Osteocyte (in vitro differentiated cells): ENCODE measurements around the gene KDM1B. TPM values are rescaled to one million over a fixed set of nuclear protein-coding genes. Genes with fewer than 3 reads are reported as not detected.

ENCODE experiments used
- DNase-seq: peaks from one replicate; pipeline ENCODE4 v3.0.0; 2021; ENCODE audit warnings: mixed read lengths; ENCODE audit not compliant: unreplicated experiment; ENCODE audit errors: extremely low spot score
- H3K27ac Mint-ChIP-seq: one replicate; pipeline ENCODE4 v1.8.0; 2021; ENCODE audit warnings: mild to moderate bottlenecking, mixed read lengths; ENCODE audit not compliant: unreplicated experiment
- H3K27me3 Mint-ChIP-seq: one replicate; pipeline ENCODE4 v1.8.0; 2021; ENCODE audit warnings: mixed read lengths; ENCODE audit not compliant: unreplicated experiment
- H3K36me3 Mint-ChIP-seq: one replicate; pipeline ENCODE4 v1.8.0; 2021; ENCODE audit warnings: mixed read lengths; ENCODE audit not compliant: unreplicated experiment
- H3K4me1 Mint-ChIP-seq: one replicate; pipeline ENCODE4 v1.8.0; 2021; ENCODE audit warnings: mixed read lengths; ENCODE audit not compliant: unreplicated experiment
- H3K4me3 Mint-ChIP-seq: one replicate; pipeline ENCODE4 v1.8.0; 2021; ENCODE audit warnings: mild to moderate bottlenecking, moderate library complexity, mixed read lengths; ENCODE audit not compliant: unreplicated experiment
- H3K9me3 Mint-ChIP-seq: one replicate; pipeline ENCODE4 v1.8.0; 2021; ENCODE audit warnings: mixed read lengths; ENCODE audit not compliant: unreplicated experiment
- total RNA-seq: library from RNA; stranded (reverse); gene quantifications from 2 replicates; pipeline ENCODE4 v1.2.1, GENCODE V29; 2021
- TF ChIP-seq, protein P1 (sequence below): fragments of 200-600 bp; sonication (generic); IDR thresholded peaks from 2 replicates; pipeline ENCODE4 v1.5.0; 2021; ENCODE audit warnings: antibody characterized with exemption, mild to moderate bottlenecking, moderate library complexity

KDM1B gene
- total RNA-seq, 1 donor from 2014 or later: 12.1 TPM

DNA sequence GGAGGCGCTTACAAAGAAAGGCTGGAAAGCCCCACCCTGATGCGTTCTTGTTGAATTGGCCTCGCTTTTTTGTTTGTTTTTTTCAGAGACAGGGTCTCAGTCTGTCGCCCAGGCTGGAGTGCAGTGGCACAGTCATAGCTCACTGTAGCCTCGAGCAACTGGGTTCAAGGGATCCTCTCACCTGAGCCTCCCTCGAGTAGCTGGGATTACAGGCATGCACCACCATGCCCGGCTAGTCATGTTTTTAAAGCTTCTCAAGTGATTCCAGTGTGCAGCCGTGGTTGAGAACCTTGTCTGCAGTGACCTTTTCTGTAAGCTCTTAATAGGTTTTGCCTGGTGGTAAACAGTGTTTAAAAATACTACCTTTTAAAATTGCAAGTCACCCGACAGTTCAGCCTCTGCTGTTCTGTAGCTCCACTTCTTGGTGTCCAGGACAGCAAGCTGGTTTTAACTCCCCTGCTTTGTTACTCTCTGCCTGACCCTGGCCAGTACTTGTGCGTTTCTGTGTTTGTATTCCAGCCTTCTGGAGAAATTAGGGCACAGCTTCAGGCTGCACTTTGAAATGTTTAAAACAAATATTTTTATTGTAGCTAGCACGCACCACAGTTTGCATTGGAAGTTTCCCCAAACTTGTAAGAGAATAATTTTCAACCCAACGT is 54.4 kb downstream of the KDM1B start:
- H3K36me3 Mint-ChIP-seq: peaks cover 12% of the 10 kb centered on the region
- TF ChIP-seq, protein P1, sequence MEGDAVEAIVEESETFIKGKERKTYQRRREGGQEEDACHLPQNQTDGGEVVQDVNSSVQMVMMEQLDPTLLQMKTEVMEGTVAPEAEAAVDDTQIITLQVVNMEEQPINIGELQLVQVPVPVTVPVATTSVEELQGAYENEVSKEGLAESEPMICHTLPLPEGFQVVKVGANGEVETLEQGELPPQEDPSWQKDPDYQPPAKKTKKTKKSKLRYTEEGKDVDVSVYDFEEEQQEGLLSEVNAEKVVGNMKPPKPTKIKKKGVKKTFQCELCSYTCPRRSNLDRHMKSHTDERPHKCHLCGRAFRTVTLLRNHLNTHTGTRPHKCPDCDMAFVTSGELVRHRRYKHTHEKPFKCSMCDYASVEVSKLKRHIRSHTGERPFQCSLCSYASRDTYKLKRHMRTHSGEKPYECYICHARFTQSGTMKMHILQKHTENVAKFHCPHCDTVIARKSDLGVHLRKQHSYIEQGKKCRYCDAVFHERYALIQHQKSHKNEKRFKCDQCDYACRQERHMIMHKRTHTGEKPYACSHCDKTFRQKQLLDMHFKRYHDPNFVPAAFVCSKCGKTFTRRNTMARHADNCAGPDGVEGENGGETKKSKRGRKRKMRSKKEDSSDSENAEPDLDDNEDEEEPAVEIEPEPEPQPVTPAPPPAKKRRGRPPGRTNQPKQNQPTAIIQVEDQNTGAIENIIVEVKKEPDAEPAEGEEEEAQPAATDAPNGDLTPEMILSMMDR: no peak
- H3K27ac Mint-ChIP-seq: peak overlapping the region; percentile 35
- DNase-seq: no peak
- no peaks in the 10 kb centered on the region for H3K9me3 Mint-ChIP-seq
- peaks cover 11% of the 10 kb centered on the region for H3K4me1 Mint-ChIP-seq
- H3K27me3 Mint-ChIP-seq: no peaks in the 10 kb centered on the region
- no peak overlapping the region for H3K4me3 Mint-ChIP-seq

DNA sequence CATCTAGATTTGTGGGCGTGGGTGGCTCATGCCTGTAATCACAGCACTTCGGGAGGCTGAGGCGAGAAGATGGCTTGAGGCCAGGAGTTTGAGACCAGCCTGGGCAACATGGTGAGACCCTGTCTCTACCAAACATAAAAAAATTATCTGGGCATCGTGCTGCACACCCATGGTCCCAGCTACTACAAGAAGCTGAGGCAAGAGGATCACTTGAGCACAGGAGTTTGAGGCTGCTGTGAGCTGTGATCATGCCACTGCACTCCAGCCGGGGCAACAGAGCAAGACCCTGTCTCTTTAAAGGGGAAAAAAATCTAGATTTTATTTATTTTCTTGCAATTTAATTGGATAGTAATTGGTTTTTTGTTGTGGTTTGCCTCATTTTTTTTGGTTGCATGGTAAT is 55.5 kb downstream of the KDM1B start:
- Mint-ChIP-seq H3K27ac (no peak overlapping the region), H3K9me3 (no peaks in the 10 kb centered on the region), H3K4me3 (no peak overlapping the region), H3K27me3 (no peaks in the 10 kb centered on the region), H3K36me3 (peaks cover 14% of the 10 kb centered on the region), H3K4me1 (peaks cover 11% of the 10 kb centered on the region)
- no peak for DNase-seq
- TF ChIP-seq, protein P1: no peak

DNA sequence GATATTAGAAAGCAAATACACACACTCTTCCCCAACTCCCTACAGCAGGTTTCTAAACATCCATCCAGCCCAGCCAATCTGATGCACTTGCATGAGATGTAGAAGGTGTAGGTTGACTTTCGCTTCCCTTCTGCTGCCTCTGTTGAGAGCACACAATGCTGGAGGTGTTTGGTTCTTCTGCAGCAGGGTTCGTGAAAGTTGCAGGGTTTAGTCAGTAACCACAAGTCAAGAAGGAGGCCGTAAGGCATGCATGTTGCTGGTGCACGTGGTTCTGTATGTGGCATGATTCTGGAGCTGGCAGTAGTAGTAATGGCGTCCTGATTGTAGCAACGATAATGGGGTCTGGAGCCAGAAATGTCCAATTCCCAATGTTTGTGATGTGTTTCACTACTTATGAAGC is 56.1 kb downstream of the KDM1B start:
- H3K27ac Mint-ChIP-seq: no peak overlapping the region
- H3K9me3 Mint-ChIP-seq: no peaks in the 10 kb centered on the region
- peaks cover 13% of the 10 kb centered on the region for H3K4me1 Mint-ChIP-seq
- no peak overlapping the region for H3K4me3 Mint-ChIP-seq
- no peak for DNase-seq
- H3K27me3 Mint-ChIP-seq: no peaks in the 10 kb centered on the region
- H3K36me3 Mint-ChIP-seq: peaks cover 15% of the 10 kb centered on the region
- TF ChIP-seq, protein P1: no peak

DNA sequence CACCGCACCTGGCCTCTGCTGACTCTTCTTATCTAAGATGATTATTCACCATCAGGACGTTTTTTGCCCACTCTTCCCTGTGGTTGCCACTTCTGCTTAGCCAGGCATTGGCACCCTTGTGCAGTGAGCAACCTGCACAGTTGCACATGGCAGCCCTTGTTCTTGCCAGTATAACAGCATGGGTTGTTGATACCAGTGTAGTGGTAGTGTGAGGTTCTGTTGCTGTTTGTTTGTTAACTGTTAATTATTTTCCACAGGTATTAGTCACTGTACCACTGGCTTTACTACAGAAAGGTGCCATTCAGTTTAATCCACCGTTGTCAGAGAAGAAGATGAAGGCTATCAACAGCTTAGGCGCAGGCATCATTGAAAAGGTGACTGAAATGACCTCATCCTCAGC is 57.0 kb downstream of the KDM1B start:
- H3K4me3 Mint-ChIP-seq: no peak overlapping the region
- peaks cover 3% of the 10 kb centered on the region for H3K9me3 Mint-ChIP-seq
- H3K27me3 Mint-ChIP-seq: no peaks in the 10 kb centered on the region
- H3K36me3 Mint-ChIP-seq: peaks cover 14% of the 10 kb centered on the region
- TF ChIP-seq, protein P1: no peak
- no peak overlapping the region for H3K27ac Mint-ChIP-seq
- peaks cover 21% of the 10 kb centered on the region for H3K4me1 Mint-ChIP-seq
- no peak for DNase-seq

DNA sequence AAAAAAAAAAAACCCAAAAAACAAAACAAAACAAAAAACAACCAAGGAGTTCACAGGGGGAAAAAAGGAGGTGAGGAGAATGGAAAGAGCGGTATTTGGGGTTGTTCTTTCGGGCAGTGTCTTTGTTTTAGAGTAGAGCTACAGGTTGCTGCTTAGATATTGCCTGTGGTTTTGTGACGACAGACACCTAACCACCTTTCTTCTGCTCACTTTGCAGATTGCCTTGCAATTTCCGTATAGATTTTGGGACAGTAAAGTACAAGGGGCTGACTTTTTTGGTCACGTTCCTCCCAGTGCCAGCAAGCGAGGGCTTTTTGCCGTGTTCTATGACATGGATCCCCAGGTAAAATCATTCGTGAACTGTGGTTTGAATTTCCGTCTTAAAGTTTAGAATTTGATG is 58.2 kb downstream of the KDM1B start:
- no peak overlapping the region for H3K27ac Mint-ChIP-seq
- TF ChIP-seq, protein P1: no peak
- peaks cover 3% of the 10 kb centered on the region for H3K9me3 Mint-ChIP-seq
- no peaks in the 10 kb centered on the region for H3K27me3 Mint-ChIP-seq
- peaks cover 18% of the 10 kb centered on the region for H3K36me3 Mint-ChIP-seq
- no peak for DNase-seq
- H3K4me1 Mint-ChIP-seq: peaks cover 21% of the 10 kb centered on the region
- no peak overlapping the region for H3K4me3 Mint-ChIP-seq
